IMR-90 (cell line): Measurements from ENCODE around the gene HOXC6. TPM values are rescaled to one million over a fixed set of nuclear protein-coding genes. Genes with fewer than 3 reads are reported as not detected.

ENCODE experiments used
- ATAC-seq: fragments of 200-7000 bp; cut with Tn5 transposase; 2 replicates; pipeline ENCODE4 v1.9.1; 2020; ENCODE audit warnings: low read depth, mild to moderate bottlenecking, moderate library complexity
- BruUV-seq: library from RNA; stranded (reverse); fragments of 400-500 nt; replicated peaks from 2 replicates; lab custom pipeline; 2021; lab: Mats Ljungman, UMichigan
- CTCF ChIA-PET: fragments of 300-600 bp; formaldehyde crosslinking; extraction: SDS; loops from one replicate; lab custom pipeline; 2021; ENCODE audit warnings: antibody characterized with exemption; lab: Yijun Ruan, JAX
- POLR2A ChIA-PET: fragments of 300-600 bp; sonication (Branson Sonifier 250); formaldehyde crosslinking; loops from one replicate; lab custom pipeline; 2022; ENCODE audit warnings: antibody characterized with exemption; ENCODE audit not compliant: unreplicated experiment; lab: Charles Lee
- DNase-seq: peaks from one replicate; pipeline ENCODE4 v3.0.0; 2013
- H2AFZ ChIP-seq: replicated peaks from 2 replicates; pipeline ENCODE3; 2013; ENCODE audit warnings: low read length, mild to moderate bottlenecking; ENCODE audit not compliant: poor library complexity
- H2AK5ac ChIP-seq: 2 replicates; pipeline ENCODE4 v1.6.1; 2013; ENCODE audit warnings: low read depth, low read length, inconsistent platforms
- H2AK9ac ChIP-seq: replicated peaks from 2 replicates; pipeline ENCODE3; 2013; ENCODE audit warnings: mild to moderate bottlenecking, low read depth, low read length, moderate library complexity; ENCODE audit not compliant: poor library complexity
- H2BK120ac ChIP-seq: 2 replicates; pipeline ENCODE4 v1.6.1; 2013; ENCODE audit warnings: low read depth, low read length, inconsistent platforms
- H2BK15ac ChIP-seq: 3 replicates; pipeline ENCODE4 v1.6.1; 2013; ENCODE audit warnings: low read depth, low read length, inconsistent platforms
- H2BK20ac ChIP-seq: 2 replicates; pipeline ENCODE4 v1.6.1; 2013; ENCODE audit warnings: low read depth, mild to moderate bottlenecking, inconsistent platforms, low read length, moderate library complexity
- H2BK5ac ChIP-seq: 2 replicates; pipeline ENCODE4 v1.6.1; 2013; ENCODE audit warnings: mild to moderate bottlenecking, low read depth, low read length, inconsistent platforms; ENCODE audit not compliant: poor library complexity, severe bottlenecking
- H3K14ac ChIP-seq: replicated peaks from 2 replicates; pipeline ENCODE4 v1.6.1; 2013; ENCODE audit warnings: low read depth, low read length, inconsistent platforms
- H3K18ac ChIP-seq: 2 replicates; pipeline ENCODE4 v1.6.1; 2013; ENCODE audit warnings: low read depth, low read length, control low read depth
- H3K23ac ChIP-seq: 2 replicates; pipeline ENCODE4 v1.6.1; 2013; ENCODE audit warnings: low read depth, low read length, inconsistent platforms
- H3K27ac ChIP-seq: 2 replicates; pipeline ENCODE4 v1.5.1; 2013; ENCODE audit warnings: mild to moderate bottlenecking, control low read depth, low read length; ENCODE audit not compliant: insufficient read depth
- H3K27me3 ChIP-seq: 2 replicates; pipeline ENCODE4 v1.6.1; 2013; ENCODE audit warnings: low read length; ENCODE audit not compliant: control insufficient read depth, insufficient read depth
- H3K36me3 ChIP-seq: 2 replicates; pipeline ENCODE4 v1.6.1; 2013; ENCODE audit warnings: low read length, mixed read lengths; ENCODE audit not compliant: control insufficient read depth, insufficient read depth
- H3K4ac ChIP-seq: 2 replicates; pipeline ENCODE4 v1.6.1; 2013; ENCODE audit warnings: low read depth, low read length, inconsistent platforms
- H3K4me1 ChIP-seq: 2 replicates; pipeline ENCODE4 v1.6.1; 2013; ENCODE audit warnings: low read length, mixed read lengths; ENCODE audit not compliant: control insufficient read depth, insufficient read depth
- H3K4me2 ChIP-seq: 2 replicates; pipeline ENCODE4 v1.6.1; 2013; ENCODE audit warnings: low read depth, mild to moderate bottlenecking, control low read depth, low read length, moderate library complexity
- H3K4me3 ChIP-seq: 2 replicates; pipeline ENCODE4 v1.5.1; 2013; ENCODE audit warnings: low read depth, mild to moderate bottlenecking, control low read depth, low read length, moderate library complexity; ENCODE audit not compliant: insufficient read depth
- H3K56ac ChIP-seq: 2 replicates; pipeline ENCODE4 v1.6.1; 2013; ENCODE audit warnings: low read length, inconsistent platforms; ENCODE audit not compliant: insufficient read depth; ENCODE audit errors: extremely low read depth
- H3K79me1 ChIP-seq, 2 experiments: 2 replicates each; pipeline ENCODE4 v1.6.1; 2013; ENCODE audit warnings: low read length in 2 of 2, inconsistent platforms in 1 of 2, low read depth in 1 of 2
- H3K9ac ChIP-seq: 2 replicates; pipeline ENCODE4 v1.6.1; 2013; ENCODE audit warnings: low read depth, low read length, control low read depth
- H3K9me1 ChIP-seq: 2 replicates; pipeline ENCODE4 v1.6.1; 2013; ENCODE audit warnings: low read length, inconsistent platforms; ENCODE audit not compliant: insufficient read depth
- H3K9me3 ChIP-seq: 2 replicates; pipeline ENCODE4 v1.6.1; 2013; ENCODE audit warnings: low read length; ENCODE audit not compliant: control insufficient read depth, insufficient read depth
- H4K20me1 ChIP-seq: 2 replicates; pipeline ENCODE4 v1.6.1; 2013; ENCODE audit warnings: low read length, inconsistent platforms; ENCODE audit not compliant: insufficient read depth
- H4K5ac ChIP-seq: 2 replicates; pipeline ENCODE4 v1.6.1; 2013; ENCODE audit warnings: mild to moderate bottlenecking, low read depth, low read length, control low read depth
- H4K8ac ChIP-seq, 2 experiments: 2 replicates each; pipeline ENCODE4 v1.6.1; 2013; ENCODE audit warnings: low read depth in 2 of 2, low read length in 2 of 2, control low read depth in 1 of 2, inconsistent platforms in 1 of 2
- H4K91ac ChIP-seq: 2 replicates; pipeline ENCODE4 v1.6.1; 2013; ENCODE audit warnings: low read depth, low read length, inconsistent platforms; ENCODE audit not compliant: insufficient read depth
- BHLHE40 ChIP-seq: fragments of 150-350 bp; IDR thresholded peaks from 2 replicates; pipeline ENCODE4 v1.6.1; 2016; ENCODE audit warnings: mild to moderate bottlenecking, low read depth, low read length
- CHD1 ChIP-seq: IDR thresholded peaks from 2 replicates; pipeline ENCODE4 v1.6.1; 2012; ENCODE audit warnings: low read depth, low read length, improper control_type of control experiment
- CTCF ChIP-seq: conservative IDR thresholded peaks from 2 replicates; pipeline ENCODE4 v1.5.1; 2012; ENCODE audit warnings: mild to moderate bottlenecking, low read depth, low read length, improper control_type of control experiment
- ELK1 ChIP-seq: fragments of 150-350 bp; IDR thresholded peaks from 2 replicates; pipeline ENCODE4 v1.6.1; 2016; ENCODE audit warnings: low read depth, mild to moderate bottlenecking, low read length, moderate library complexity, borderline replicate concordance
- FOS ChIP-seq: fragments of 150-350 bp; IDR thresholded peaks from 2 replicates; pipeline ENCODE4 v1.6.1; 2016; ENCODE audit warnings: low read depth, low read length
- MAFK ChIP-seq: IDR thresholded peaks from 2 replicates; pipeline ENCODE4 v1.6.1; 2012; ENCODE audit warnings: low read depth, low read length, improper control_type of control experiment
- MAZ ChIP-seq: IDR thresholded peaks from 2 replicates; pipeline ENCODE4 v1.6.1; 2012; ENCODE audit warnings: low read depth, mild to moderate bottlenecking, low read length, improper control_type of control experiment, moderate library complexity, borderline replicate concordance
- MXI1 ChIP-seq: IDR thresholded peaks from 2 replicates; pipeline ENCODE4 v1.6.1; 2012; ENCODE audit warnings: low read depth, mild to moderate bottlenecking, low read length, moderate library complexity, borderline replicate concordance
- NFE2L2 ChIP-seq: fragments of 150-350 bp; IDR thresholded peaks from 2 replicates; pipeline ENCODE4 v1.6.1; 2016; ENCODE audit warnings: low read depth, mild to moderate bottlenecking, low read length
- RAD21 ChIP-seq: IDR thresholded peaks from 2 replicates; pipeline ENCODE4 v1.6.1; 2012; ENCODE audit warnings: low read length, improper control_type of control experiment
- RFX5 ChIP-seq: IDR thresholded peaks from 2 replicates; pipeline ENCODE4 v1.8.0; 2012; ENCODE audit warnings: low read depth, mild to moderate bottlenecking, low read length, moderate library complexity
- SMC3 ChIP-seq: fragments of 150-350 bp; IDR thresholded peaks from 2 replicates; pipeline ENCODE4 v1.6.1; 2016; ENCODE audit warnings: low read depth, mild to moderate bottlenecking, antibody characterized with exemption, low read length, moderate library complexity
- USF2 ChIP-seq: fragments of 150-350 bp; IDR thresholded peaks from 2 replicates; pipeline ENCODE4 v1.6.1; 2017; ENCODE audit warnings: mild to moderate bottlenecking, antibody characterized with exemption, low read length, low read depth
- WGBS, 2 experiments: methylation state at CpG; one replicate each; pipeline versions ENCODE4 v1.1.5 to v1.1.7; 2013; ENCODE audit warnings: missing lambda C conversion rate in 2 of 2; ENCODE audit not compliant: insufficient read length in 1 of 2; ENCODE audit errors: extremely low coverage in 2 of 2; 5-methylcytosine and 5-hydroxymethylcytosine counted together
- dilution Hi-C: fragments of 300-500 bp; cut with HindIII; formaldehyde crosslinking; loops from one replicate; pipeline ENCODE4 v1.14.3; 2018; ENCODE audit warnings: low sequenced_read_pairs; ENCODE audit not compliant: unreplicated experiment
- in situ Hi-C: fragments of 300-500 bp; cut with MboI; formaldehyde crosslinking; loops from 3 replicates; pipeline ENCODE4 v1.14.3; 2019; ENCODE audit warnings: low sequenced_read_pairs, inconsistent platforms, mixed read lengths
- intact Hi-C: fragments of 100-400 bp; cut with micrococcal nuclease; formaldehyde crosslinking; loops from 2 replicates; pipeline ENCODE4 v1.10.0; 2022
- polyA plus RNA-seq, 3 experiments: library from polyadenylated mRNA; depleted of rRNA; stranded (reverse); fragments of >200 nt; gene quantifications; 2 replicates each; pipeline ENCODE4 v1.2.3, GENCODE V29; 2012; ENCODE audit warnings: low replicate concordance in 1 of 3
- total RNA-seq: library from RNA; depleted of rRNA; stranded (reverse); fragments of >200 nt; gene quantifications from 2 replicates; pipeline ENCODE4 v1.2.3, GENCODE V29; 2012

Gene HOXC6
- total and polyA plus RNA-seq, 2 of the 4 experiments (the other 2 are of a cell fraction) = 1.1 TPM; not detected in 1

GRCh38 chr12:54035568-54036264 is 7.5 kb downstream of the HOXC6 start:
- H4K20me1 ChIP-seq = no peaks in the 10 kb centered on the region
- in situ Hi-C loops (no loop called here), dilution Hi-C loops (no loop called here), intact Hi-C loops (no loop called here)
- H3K14ac ChIP-seq = no peak overlapping the region
- DNase-seq (no peak), ATAC-seq (no peak)
- H3K4me3 ChIP-seq = no peak overlapping the region
- POLR2A ChIA-PET = no interaction called here
- no peak overlapping the region for H3K9ac ChIP-seq
- H2AFZ ChIP-seq = peak overlapping the region; percentile 9
- H2BK5ac ChIP-seq = no peak overlapping the region
- H4K5ac ChIP-seq = no peak overlapping the region
- no peak overlapping the region for H3K4ac ChIP-seq
- H4K8ac ChIP-seq = no peak overlapping the region
- H3K4me2 ChIP-seq = no peak overlapping the region
- H2BK120ac ChIP-seq = no peak overlapping the region
- H3K36me3 ChIP-seq = no peaks in the 10 kb centered on the region
- H2BK20ac ChIP-seq = no peak overlapping the region
- TF ChIP-seq SMC3 = no peak
- TF ChIP-seq MXI1 = no peak
- no peak for TF ChIP-seq FOS
- no peak for TF ChIP-seq BHLHE40
- no peak for TF ChIP-seq CTCF
- TF ChIP-seq CHD1 = no peak
- TF ChIP-seq RFX5 = no peak
- TF ChIP-seq RAD21 = no peak
- TF ChIP-seq MAFK = no peak
- no peak for TF ChIP-seq MAZ
- TF ChIP-seq USF2 = no peak
- TF ChIP-seq ELK1 = no peak
- no peak for TF ChIP-seq NFE2L2
- peaks cover 82% of the 10 kb centered on the region for H3K27me3 ChIP-seq
- H3K56ac ChIP-seq = no peak overlapping the region
- no TSS peak for BruUV-seq
- no peaks in the 10 kb centered on the region for H3K9me1 ChIP-seq
- no peak overlapping the region for H2AK9ac ChIP-seq
- CTCF ChIA-PET = no interaction called here
- H3K18ac ChIP-seq = no peak overlapping the region
- H3K79me1 ChIP-seq = no peaks in the 10 kb centered on the region
- 24% methylated on average over 3 of the region's 6 CpGs; no CpG with 5 or more reads in 1 of the 2 experiments for WGBS, 2 experiments
- no peak overlapping the region for H3K27ac ChIP-seq
- no peaks in the 10 kb centered on the region for H3K4me1 ChIP-seq
- no peak overlapping the region for H4K91ac ChIP-seq
- H2AK5ac ChIP-seq = no peak overlapping the region
- peaks cover 13% of the 10 kb centered on the region for H3K9me3 ChIP-seq
- H3K23ac ChIP-seq = no peak overlapping the region
- H2BK15ac ChIP-seq = no peak overlapping the region
